Cardiac fibroblast (primary cell): ENCODE measurements around the gene METTL23.
A peak's percentile ranks its signal among the peaks of the same experiment; 100 is the strongest.

Experiments
- DNase-seq, 2 donors: peaks; one replicate each; pipeline versions ENCODE4 v3.0.0 to v3.0.0-alpha.2; 2010; ENCODE audit warnings: low read depth in 2 of 2
- H3K4me3 ChIP-seq, 2 donors: replicated peaks in 1 of 2; 1 replicate in 1 of 2; 2 replicates in 1 of 2; pipeline ENCODE4 v1.5.1; 2011; ENCODE audit warnings: low read depth in 2 of 2, low read length in 2 of 2, mild to moderate bottlenecking in 2 of 2, moderate library complexity in 1 of 2
- TF ChIP-seq, protein P1 (sequence below): IDR thresholded peaks from one replicate; pipeline ENCODE4 v1.5.1; 2011; ENCODE audit warnings: low read depth, mild to moderate bottlenecking, low read length, inconsistent platforms

METTL23 gene

DNA sequence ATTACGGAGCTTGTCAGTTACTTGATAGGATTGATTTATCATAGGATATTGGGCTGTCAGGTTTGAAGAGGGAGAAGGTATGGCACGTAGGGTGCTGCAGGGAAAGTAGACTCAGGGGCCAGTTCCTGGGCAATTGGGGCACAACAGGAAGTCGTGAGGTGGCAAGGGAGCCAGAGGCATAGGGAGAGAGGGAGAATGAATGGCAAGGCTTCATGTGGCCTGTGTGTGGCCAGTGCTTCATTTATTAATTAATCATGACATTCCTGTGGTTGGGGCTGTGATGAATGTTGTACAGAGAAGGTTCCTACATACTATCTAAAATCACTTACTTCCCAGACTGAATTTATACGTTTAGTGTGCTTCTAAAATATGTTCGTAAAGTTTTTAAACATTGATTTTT lies 30.6 kb downstream of the METTL23 start:
- TF ChIP-seq, protein P1, sequence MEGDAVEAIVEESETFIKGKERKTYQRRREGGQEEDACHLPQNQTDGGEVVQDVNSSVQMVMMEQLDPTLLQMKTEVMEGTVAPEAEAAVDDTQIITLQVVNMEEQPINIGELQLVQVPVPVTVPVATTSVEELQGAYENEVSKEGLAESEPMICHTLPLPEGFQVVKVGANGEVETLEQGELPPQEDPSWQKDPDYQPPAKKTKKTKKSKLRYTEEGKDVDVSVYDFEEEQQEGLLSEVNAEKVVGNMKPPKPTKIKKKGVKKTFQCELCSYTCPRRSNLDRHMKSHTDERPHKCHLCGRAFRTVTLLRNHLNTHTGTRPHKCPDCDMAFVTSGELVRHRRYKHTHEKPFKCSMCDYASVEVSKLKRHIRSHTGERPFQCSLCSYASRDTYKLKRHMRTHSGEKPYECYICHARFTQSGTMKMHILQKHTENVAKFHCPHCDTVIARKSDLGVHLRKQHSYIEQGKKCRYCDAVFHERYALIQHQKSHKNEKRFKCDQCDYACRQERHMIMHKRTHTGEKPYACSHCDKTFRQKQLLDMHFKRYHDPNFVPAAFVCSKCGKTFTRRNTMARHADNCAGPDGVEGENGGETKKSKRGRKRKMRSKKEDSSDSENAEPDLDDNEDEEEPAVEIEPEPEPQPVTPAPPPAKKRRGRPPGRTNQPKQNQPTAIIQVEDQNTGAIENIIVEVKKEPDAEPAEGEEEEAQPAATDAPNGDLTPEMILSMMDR = no peak
- H3K4me3 ChIP-seq = no peak overlapping the region
- no peak for DNase-seq

DNA sequence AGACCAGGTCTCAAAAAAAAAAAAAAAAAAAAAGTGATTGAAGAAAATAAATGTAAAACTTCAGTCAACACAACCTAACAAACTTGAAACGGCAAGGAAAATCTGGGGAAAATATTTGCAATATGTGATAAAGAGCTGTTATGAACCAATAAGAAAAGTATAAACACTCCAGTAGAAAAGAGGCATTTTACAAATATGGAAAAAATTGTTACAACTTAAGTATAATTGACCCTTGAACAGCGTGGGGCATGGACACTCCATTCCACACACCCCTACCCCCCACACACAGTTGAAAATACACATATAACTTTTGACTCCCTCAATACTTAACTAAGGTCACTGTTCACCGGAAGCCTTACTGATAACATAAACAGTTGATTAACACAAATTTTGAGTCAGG lies 31.9 kb downstream of the METTL23 start:
- H3K4me3 ChIP-seq = no peak overlapping the region
- TF ChIP-seq, protein P1 = no peak
- no peak for DNase-seq

DNA sequence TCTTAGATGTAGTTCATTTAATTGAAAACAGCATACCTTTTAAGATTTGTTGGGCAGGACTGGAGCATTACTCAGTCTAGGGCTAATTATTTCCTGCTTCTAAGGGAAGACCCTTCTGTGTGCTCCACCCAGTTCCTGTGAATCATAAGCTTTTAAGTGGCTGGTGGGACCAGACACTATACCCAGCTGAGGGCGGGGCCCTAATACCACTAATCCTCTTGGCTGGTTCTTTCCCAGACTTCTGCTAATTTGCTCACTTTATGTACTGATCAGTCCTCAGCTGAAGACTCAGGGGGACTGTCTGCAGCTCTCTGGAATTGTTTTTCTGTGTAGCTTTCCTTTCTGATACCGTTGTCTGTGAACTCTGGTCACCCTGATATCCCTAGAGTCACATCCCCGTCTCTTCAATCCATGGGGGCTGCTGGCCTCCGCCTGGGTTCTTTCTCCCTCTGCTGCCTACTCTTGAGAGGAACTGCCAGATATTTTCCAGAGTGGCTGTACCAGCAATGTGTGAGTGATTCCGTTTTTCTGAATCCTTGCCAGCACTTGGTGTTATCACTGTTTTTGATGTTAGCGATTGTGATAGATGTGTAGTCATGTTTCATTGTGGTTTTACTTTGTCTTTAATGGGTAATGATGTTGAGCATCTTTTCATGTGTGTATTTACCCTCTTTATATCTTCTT lies 46.3 kb downstream of the METTL23 start:
- TF ChIP-seq, protein P1 = no peak
- peak; percentile 70 to 87 for DNase-seq
- peak overlapping the region in 1 of 2 donors; percentile 2 for H3K4me3 ChIP-seq

DNA sequence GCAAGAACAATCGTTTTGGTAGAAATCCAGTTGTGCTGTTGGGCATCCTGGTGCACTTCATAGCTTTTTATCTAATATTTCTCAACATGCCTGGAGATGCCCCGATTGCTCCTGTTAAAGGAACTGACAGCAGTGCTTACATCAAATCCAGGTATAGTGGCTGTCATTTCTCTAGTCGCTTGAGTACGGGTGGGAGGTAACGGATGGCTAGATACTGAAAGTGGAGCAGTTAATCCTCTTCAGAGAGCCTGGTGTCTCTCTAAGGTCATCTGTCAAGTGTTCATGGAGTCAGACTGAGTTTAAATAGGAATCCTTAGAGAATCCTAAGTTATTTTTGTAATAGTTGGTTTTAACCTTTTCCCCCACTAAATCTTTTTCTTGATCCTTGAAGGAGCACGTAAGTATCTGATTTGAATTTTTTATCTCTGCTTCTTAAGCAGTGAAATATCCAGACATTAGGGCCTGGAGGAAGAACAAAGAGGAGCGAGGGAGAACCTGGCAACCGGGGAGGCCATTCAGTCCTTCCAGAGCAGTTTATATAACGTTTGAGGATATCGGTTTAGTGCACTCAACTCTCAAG lies 48.5 kb downstream of the METTL23 start:
- no peak for DNase-seq
- no peak overlapping the region for H3K4me3 ChIP-seq
- TF ChIP-seq, protein P1 = no peak

DNA sequence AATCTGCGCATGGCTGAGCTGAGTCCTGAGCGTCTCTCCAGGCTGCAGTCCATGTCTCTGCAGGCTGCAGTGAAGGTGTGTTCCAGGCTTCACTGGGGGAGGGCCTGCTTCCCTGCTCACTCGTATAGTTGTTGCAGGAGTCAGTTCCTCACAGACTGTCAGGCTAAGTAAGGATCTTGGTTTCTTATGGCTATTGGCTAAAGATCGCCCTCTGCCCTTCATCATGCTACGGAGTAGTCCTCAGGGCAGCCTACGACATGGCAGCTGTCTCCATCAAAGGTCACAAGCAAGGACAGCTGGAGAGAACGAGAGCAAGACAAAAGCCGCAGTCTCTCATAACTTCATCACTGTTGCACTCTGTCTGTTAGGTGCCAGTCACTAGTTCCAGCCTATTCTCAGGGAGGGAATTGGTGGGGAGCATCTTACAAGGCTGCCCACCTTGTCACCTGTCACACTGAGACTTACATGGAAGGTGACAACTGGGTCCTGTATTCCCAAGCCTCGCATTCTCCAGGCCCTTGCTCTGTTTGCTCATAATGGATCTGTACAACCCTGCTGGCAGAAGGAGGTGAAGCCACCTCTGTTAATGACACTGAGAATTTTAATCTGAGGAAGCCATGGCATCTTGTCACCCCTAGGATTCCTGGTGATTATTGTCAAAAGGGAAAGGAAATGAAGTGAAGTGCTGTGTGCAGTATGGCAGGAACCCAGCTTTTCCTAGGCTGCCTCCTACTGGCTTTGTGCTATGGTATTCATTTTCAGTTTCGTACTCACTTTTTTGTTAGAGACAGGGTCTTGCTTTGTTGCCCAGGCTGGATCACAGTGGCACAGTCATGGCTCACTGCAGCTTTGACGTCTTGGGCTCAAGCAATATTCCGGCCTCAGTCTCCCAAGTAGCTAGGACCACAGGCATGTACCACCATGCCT lies 54.7 kb downstream of the METTL23 start:
- H3K4me3 ChIP-seq = no peak overlapping the region
- DNase-seq = no peak
- TF ChIP-seq, protein P1 = no peak

DNA sequence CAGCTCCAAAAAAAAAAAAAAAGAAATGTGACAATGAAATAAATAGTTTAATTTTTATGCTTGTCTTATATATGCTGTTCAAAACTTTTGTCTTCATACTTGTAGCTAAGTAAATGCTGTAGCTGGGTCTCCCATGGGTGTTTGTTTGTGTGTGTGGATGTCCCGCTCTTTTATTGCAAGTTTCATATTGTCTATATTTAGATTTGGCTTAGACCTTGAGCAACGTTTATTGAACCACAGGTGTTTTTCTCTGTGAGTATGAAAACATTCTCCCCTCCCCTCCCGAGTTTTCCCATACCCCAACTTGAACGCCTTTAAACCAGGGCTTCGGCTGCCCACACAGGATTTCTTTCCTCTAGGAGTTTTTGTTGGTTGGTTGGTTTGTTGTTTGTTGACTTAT lies 56.5 kb downstream of the METTL23 start:
- TF ChIP-seq, protein P1 = no peak
- no peak for DNase-seq
- H3K4me3 ChIP-seq = no peak overlapping the region
